SU-DHL-6 (cell line): ENCODE measurements around the gene PCDHGA4.

Experiments
- H2AFZ ChIP-seq: fragments of 200-600 bp; sonication (generic); 2 replicates; pipeline ENCODE4 v1.6.1; 2014; ENCODE audit warnings: low read depth, mild to moderate bottlenecking, moderate library complexity, mixed read lengths, antibody characterized with exemption, low read length; ENCODE audit not compliant: severe bottlenecking
- H3F3A ChIP-seq: fragments of 200-600 bp; shearing (Covaris generic); 2 replicates; pipeline ENCODE4 v1.6.0; 2016; ENCODE audit warnings: antibody characterized with exemption, mild to moderate bottlenecking; ENCODE audit not compliant: insufficient read depth
- H3K27ac ChIP-seq: fragments of 200-600 bp; sonication (generic); 2 replicates; pipeline ENCODE4 v1.5.1; 2016; ENCODE audit warnings: low read depth, mild to moderate bottlenecking, low read length, moderate library complexity, mixed read lengths
- H3K27me3 ChIP-seq: fragments of 200-600 bp; sonication (generic), shearing (Covaris generic); 2 replicates; pipeline ENCODE4 v1.6.0; 2014; ENCODE audit warnings: mild to moderate bottlenecking, low read length
- H3K36me3 ChIP-seq: fragments of 200-600 bp; sonication (generic); 2 replicates; pipeline ENCODE4 v1.6.1; 2014; ENCODE audit warnings: mild to moderate bottlenecking, low read length, mixed read lengths
- H3K4me2 ChIP-seq: fragments of 300-600, 200-600 bp; shearing (Covaris generic), sonication (generic); 2 replicates; pipeline ENCODE4 v1.6.0; 2014; ENCODE audit warnings: low read length, low read depth, mild to moderate bottlenecking; ENCODE audit not compliant: poor library complexity, severe bottlenecking
- H3K4me3 ChIP-seq: fragments of 200-600 bp; sonication (generic); 2 replicates; pipeline ENCODE4 v1.5.1; 2014; ENCODE audit warnings: antibody characterized with exemption, low read length, mild to moderate bottlenecking, mixed read lengths; ENCODE audit not compliant: insufficient read depth, poor library complexity, severe bottlenecking
- H3K79me2 ChIP-seq: fragments of 200-600 bp; sonication (generic); 2 replicates; pipeline ENCODE4 v1.6.1; 2014; ENCODE audit warnings: mild to moderate bottlenecking, low read length, moderate library complexity; ENCODE audit not compliant: insufficient read depth
- H3K9ac ChIP-seq: fragments of 200-600 bp; sonication (generic); 2 replicates; pipeline ENCODE4 v1.7.0; 2014; ENCODE audit warnings: mild to moderate bottlenecking, low read length
- H3K9me2 ChIP-seq: fragments of 200-600 bp; sonication (generic); replicated peaks from 2 replicates; pipeline ENCODE4 v1.6.1; 2014; ENCODE audit warnings: low read length; ENCODE audit not compliant: insufficient read depth
- H3K9me3 ChIP-seq: fragments of 200-600 bp; sonication (generic); 2 replicates; pipeline ENCODE4 v1.6.1; 2014; ENCODE audit warnings: low read length, mixed read lengths; ENCODE audit not compliant: insufficient read depth
- H4K20me1 ChIP-seq: fragments of 200-600 bp; sonication (generic); 2 replicates; pipeline ENCODE4 v1.6.1; 2014; ENCODE audit warnings: low read depth, mild to moderate bottlenecking, antibody characterized with exemption, low read length, moderate library complexity, mixed read lengths
- CTCF ChIP-seq: fragments of 200-600 bp; sonication (generic); IDR thresholded peaks from one replicate; pipeline ENCODE4 v1.5.1; 2017; ENCODE audit warnings: antibody characterized with exemption, mild to moderate bottlenecking, low read length, moderate library complexity; ENCODE audit not compliant: insufficient read depth, poor library complexity, severe bottlenecking
- EZH2phosphoT487 ChIP-seq: fragments of 200-600 bp; sonication (generic), shearing (Covaris generic); conservative IDR thresholded peaks from 2 replicates; pipeline ENCODE4 v1.6.1; 2018; ENCODE audit warnings: mild to moderate bottlenecking, antibody characterized with exemption, low read length, moderate library complexity, mixed read lengths

Gene PCDHGA4

GRCh38 chr5:141388661-141389060 is 33.8 kb downstream of the PCDHGA4 start:
- H3K9ac ChIP-seq: no peak overlapping the region
- H3K36me3 ChIP-seq: 0 out of 2 replicates have a peak, but pooled peaks cover 3% of the 10 kb centered on the region
- H3K4me2 ChIP-seq: no peak overlapping the region
- H3K9me2 ChIP-seq: no peaks in the 10 kb centered on the region
- H3K4me3 ChIP-seq: no peak overlapping the region
- no peaks in the 10 kb centered on the region for H4K20me1 ChIP-seq
- H3K79me2 ChIP-seq: no peaks in the 10 kb centered on the region
- H3K27me3 ChIP-seq: no peaks in the 10 kb centered on the region
- no peaks in the 10 kb centered on the region; the same call in 1 of the 2 replicates for H3F3A ChIP-seq
- TF ChIP-seq EZH2phosphoT487 (no peak), CTCF (no peak)
- no peak overlapping the region for H3K27ac ChIP-seq
- peaks cover 18% of the 10 kb centered on the region; the same call in 1 of the 2 replicates for H3K9me3 ChIP-seq
- no peak overlapping the region for H2AFZ ChIP-seq

GRCh38 chr5:141389153-141390042 is 34.6 kb downstream of the PCDHGA4 start:
- no peak for TF ChIP-seq EZH2phosphoT487
- TF ChIP-seq CTCF: no peak
- 0 out of 2 replicates have a peak, but pooled peaks cover 3% of the 10 kb centered on the region for H3K36me3 ChIP-seq
- H2AFZ ChIP-seq: no peak overlapping the region
- H3K27ac ChIP-seq: no peak overlapping the region
- no peaks in the 10 kb centered on the region for H3K9me2 ChIP-seq
- H3F3A ChIP-seq: no peaks in the 10 kb centered on the region; the same call in 1 of the 2 replicates
- no peak overlapping the region for H3K4me2 ChIP-seq
- H3K79me2 ChIP-seq: no peaks in the 10 kb centered on the region
- H3K9ac ChIP-seq: no peak overlapping the region
- no peaks in the 10 kb centered on the region for H3K27me3 ChIP-seq
- no peak overlapping the region for H3K4me3 ChIP-seq
- H3K9me3 ChIP-seq: peaks cover 15% of the 10 kb centered on the region; the same call in 1 of the 2 replicates
- H4K20me1 ChIP-seq: no peaks in the 10 kb centered on the region

GRCh38 chr5:141392429-141393198 is 37.8 kb downstream of the PCDHGA4 start, which contains the start of gene PCDHGA8:
PCDHGA8 (plus strand) TSS chr5:141392633; CDS start chr5:141392814, 181 bp downstream.
- H3K27ac ChIP-seq: no peak within 1 kb of the TSS
- H3K9me2 ChIP-seq: no peaks in the 10 kb centered on the region
- H3K27me3 ChIP-seq: no peaks in the 10 kb centered on the region
- no peaks in the 10 kb centered on the region for H3K79me2 ChIP-seq
- H2AFZ ChIP-seq: no peak within 1 kb of the TSS
- H4K20me1 ChIP-seq: no peaks in the 10 kb centered on the region
- peak; percentile 20 for TF ChIP-seq CTCF
- no peak for TF ChIP-seq EZH2phosphoT487
- no peak within 1 kb of the TSS for H3K4me3 ChIP-seq
- peak within 1 kb of the TSS; percentile 14 for H3K4me2 ChIP-seq
- H3K9ac ChIP-seq: no peak within 1 kb of the TSS
- H3K9me3 ChIP-seq: no peaks in the 10 kb centered on the region; the same call in 1 of the 2 replicates
- H3K36me3 ChIP-seq: no peaks in the 10 kb centered on the region
- no peaks in the 10 kb centered on the region; the same call in none of the 2 replicates for H3F3A ChIP-seq
